ENCODE results near the gene RNF39. TPM values are rescaled to one million over a fixed set of nuclear protein-coding genes. Genes with fewer than 3 reads are reported as not detected.

The RNF39 gene
- total RNA-seq, 1 donor: not detected

Other genes starting within 250 kb of the RNF39 start
- gene HLA-G, start 247.9 kb downstream of the RNF39 start, total RNA-seq: 0.63 TPM
- gene HLA-A, start 133.2 kb downstream of the RNF39 start, total RNA-seq: 1,869 TPM
- 11.4 TPM for gene POLR1H, start 14.5 kb downstream of the RNF39 start, total RNA-seq
- 29.0 TPM for gene PPP1R11, start 8.6 kb downstream of the RNF39 start, total RNA-seq
- gene TRIM31, start 37.3 kb upstream of the RNF39 start, total RNA-seq: 0.10 TPM
- gene TRIM40, start 60.4 kb upstream of the RNF39 start, total RNA-seq: 1.4 TPM
- gene TRIM10, start 85.4 kb upstream of the RNF39 start, total RNA-seq: 0.21 TPM
- not detected for gene TRIM15, start 87.8 kb upstream of the RNF39 start, total RNA-seq
- gene TRIM26, start 137.6 kb upstream of the RNF39 start, total RNA-seq: 28.8 TPM